Measurements from ENCODE around the gene PHF21A.

Gene PHF21A

GRCh38 chr11:45899448-45900174, 221.6 kb downstream of the PHF21A start:
- peak overlapping the region; percentile 69 for H3K4me3 ChIP-seq (ENCODE audit: low read depth, low read length)
- TF ChIP-seq CTCF (IDR thresholded peaks at IDR 0.05; ENCODE audit: low read depth, low read length): no peak

GRCh38 chr11:45899086-45899447, 222.2 kb downstream of the PHF21A start:
- peak overlapping the region; percentile 69 for H3K4me3 ChIP-seq (ENCODE audit: low read depth, low read length)
- no peak for TF ChIP-seq CTCF (IDR thresholded peaks at IDR 0.05; ENCODE audit: low read depth, low read length)

- no peak for TF ChIP-seq CTCF (IDR thresholded peaks at IDR 0.05; ENCODE audit: low read depth, low read length)
- H3K4me3 ChIP-seq (ENCODE audit: low read depth, low read length): no peak overlapping the region
These were observed 223.7 kb downstream of the PHF21A start for GRCh38 chr11:45897556-45897955.

GRCh38 chr11:45896422-45896984, 224.8 kb downstream of the PHF21A start:
- H3K4me3 ChIP-seq (ENCODE audit: low read depth, low read length): no peak overlapping the region
- TF ChIP-seq CTCF (IDR thresholded peaks at IDR 0.05; ENCODE audit: low read depth, low read length): no peak

GRCh38 chr11:45895553-45896259, 225.5 kb downstream of the PHF21A start:
- no peak overlapping the region for H3K4me3 ChIP-seq (ENCODE audit: low read depth, low read length)
- TF ChIP-seq CTCF (IDR thresholded peaks at IDR 0.05; ENCODE audit: low read depth, low read length): no peak

GRCh38 chr11:45894555-45895247, 226.6 kb downstream of the PHF21A start:
- TF ChIP-seq CTCF (IDR thresholded peaks at IDR 0.05; ENCODE audit: low read depth, low read length): no peak
- H3K4me3 ChIP-seq (ENCODE audit: low read depth, low read length): no peak overlapping the region

All from WI38 (cell line).